NCI-H1092 treated with DMSO at 0.1 percent for 48 hours (cell line): Measurements from ENCODE around the gene FAHD2B.
"Not testable (repeated sequence)": the region's sequence is repeated elsewhere in the genome, so short reads cannot be mapped to it uniquely, and the experiment has no call there.

Experiments used
- DNase-seq: peaks from one replicate; lab custom pipeline; 2025; lab: John Stamatoyannopoulos, UW

The FAHD2B gene, protein sequence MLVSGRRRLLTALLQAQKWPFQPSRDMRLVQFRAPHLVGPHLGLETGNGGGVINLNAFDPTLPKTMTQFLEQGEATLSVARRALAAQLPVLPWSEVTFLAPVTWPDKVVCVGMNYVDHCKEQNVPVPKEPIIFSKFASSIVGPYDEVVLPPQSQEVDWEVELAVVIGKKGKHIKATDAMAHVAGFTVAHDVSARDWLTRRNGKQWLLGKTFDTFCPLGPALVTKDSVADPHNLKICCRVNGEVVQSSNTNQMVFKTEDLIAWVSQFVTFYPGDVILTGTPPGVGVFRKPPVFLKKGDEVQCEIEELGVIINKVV

DNA sequence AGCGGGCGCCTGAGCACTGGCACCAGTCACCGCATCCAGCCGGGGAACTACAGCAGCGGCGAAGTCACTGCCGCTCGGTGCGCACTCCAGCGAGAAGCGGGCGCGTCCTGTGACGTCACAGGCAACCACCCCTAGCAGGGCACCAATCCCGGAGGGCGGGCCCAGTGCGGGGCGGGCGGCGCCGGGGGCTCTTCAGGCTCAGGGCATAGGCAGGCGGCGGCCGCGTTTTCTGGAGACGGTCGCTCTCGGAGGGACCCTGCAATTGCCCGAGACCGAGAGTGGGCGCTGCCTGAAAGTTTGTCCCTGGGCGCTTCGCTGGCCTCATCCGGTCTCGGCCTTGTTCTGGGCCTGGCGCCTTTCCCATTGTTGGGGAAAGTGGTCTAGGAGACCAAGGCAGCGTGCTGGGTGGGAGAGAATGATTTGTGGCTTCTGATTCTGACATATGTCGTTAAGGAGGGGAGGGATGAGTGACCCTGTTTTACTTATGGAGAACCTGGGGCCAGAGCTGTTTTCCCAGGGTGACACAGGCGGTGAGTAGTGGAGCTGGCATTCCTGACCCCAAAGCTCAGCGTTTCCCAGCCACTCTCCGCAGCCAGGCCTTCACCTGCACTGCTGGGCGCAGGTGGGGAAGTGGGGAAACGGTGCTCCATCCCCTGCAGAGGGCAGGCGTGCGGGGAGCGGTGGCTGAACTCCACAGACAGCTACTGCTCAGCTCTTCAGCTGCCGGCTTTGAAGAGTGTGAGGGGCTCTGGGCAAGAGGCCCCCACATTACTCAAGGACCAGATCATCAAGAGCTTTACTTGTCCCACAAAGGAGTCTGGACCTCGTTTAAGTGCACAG lies at the start of gene FAHD2B:
Gene FAHD2B, minus strand, starts transcription at position 111 of the 840 bp plus-strand sequence. CDS start 3,176 bp downstream, outside the sequence.
- DNase-seq, result peak; percentile 24

DNA sequence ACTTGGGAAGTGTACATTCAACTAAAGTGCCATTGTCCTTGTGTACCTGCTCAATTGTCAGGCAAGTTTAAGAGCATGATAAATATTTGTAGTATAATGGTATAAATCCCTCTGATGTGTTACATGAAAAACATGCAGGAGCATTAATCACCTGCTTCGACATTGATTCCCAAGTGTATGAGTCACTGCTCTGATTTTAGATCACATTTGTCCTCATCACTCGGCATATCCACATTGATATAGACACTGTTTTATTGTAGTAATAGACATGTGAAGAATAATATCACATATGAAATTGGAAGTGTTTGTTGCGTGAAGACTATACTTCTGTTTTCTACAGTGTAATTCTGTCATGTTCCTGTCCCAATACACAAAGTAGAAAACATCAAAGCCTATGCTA lies 49.3 kb upstream of the FAHD2B start:
- not testable (repeated sequence) for DNase-seq

DNA sequence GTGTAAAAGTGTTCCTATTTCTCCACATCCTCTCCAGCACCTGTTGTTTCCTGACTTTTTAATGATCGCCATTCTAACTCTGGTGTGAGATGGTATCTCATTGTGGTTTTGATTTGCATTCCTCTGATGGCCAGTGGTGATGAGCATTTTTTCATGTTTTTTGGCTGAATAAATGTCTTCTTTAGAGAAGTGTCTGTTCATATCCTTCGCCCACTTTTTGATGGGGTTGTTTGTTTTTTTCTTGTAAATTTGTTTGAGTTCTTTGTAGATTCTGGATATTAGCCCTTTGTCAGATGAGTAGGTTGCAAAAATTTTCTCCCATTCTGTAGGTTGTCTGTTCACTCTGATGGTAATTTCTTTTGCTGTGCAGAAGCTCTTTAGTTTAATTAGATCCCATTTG lies 34.4 kb upstream of the FAHD2B start:
- DNase-seq, result not testable (repeated sequence)

DNA sequence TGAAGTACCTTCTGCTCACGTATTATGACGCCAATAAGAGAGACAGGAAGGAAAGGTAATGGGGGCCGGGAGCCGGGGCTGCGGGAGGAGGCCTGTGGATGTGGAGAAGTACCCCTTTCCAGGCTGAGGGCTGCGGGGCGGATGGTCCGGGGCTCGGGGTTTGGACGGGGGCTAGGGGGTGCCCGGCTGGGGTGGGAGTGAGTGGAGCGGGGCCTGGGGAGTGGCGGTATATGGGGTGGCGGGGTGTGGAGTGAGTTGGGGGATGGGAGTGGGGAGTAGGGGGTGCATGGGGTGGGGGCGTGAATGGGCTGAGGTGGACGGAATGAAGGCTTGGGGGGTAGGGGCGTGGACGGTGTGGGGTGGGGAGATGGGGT lies 19.2 kb upstream of the FAHD2B start:
- not testable (repeated sequence) for DNase-seq

DNA sequence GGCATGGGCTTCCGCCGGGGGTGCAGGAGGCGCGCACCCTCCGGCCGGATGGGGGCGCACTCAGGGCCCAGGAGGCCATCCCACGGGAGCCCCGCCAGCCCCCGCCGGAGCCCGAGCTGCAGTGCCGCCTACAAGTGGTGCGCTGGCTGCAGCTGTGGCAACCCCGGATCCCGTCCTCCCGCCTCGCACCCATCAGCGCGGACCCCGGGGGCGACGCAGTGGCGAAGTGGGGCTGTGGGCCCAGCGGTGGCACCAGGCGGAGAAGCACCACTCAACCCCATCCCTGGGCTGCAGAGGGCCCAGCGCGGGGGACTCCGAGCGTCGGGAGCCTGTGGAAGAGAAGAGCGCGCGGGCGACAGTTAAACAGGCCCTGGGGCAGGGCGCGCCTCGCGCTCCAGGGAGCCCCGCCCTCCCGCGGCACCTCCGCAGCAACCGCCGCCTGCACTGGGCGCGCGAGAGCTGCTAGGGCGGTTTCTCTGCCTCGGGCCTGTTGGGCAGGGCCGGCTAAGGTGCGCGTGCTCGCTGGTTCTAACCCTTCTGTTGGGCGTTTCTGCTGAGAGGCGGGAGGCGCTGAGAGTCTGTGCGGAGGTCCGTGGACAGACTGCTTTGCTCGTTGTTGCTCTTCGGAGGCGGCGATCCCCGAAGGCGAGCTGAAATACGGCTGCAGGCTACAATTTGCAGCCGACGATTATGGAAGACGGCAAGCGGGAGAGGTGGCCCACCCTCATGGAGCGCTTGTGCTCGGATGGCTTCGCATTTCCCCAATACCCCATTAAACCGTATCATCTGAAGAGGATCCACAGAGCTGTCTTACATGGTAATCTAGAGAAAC lies 18.6 kb upstream of the FAHD2B start, which contains the start of gene ANKRD36:
Gene ANKRD36, plus strand, starts transcription at position 104 of the 832 bp plus-strand sequence. Its CDS starts 587 bp downstream, at position 691.
- not testable (repeated sequence) for DNase-seq

DNA sequence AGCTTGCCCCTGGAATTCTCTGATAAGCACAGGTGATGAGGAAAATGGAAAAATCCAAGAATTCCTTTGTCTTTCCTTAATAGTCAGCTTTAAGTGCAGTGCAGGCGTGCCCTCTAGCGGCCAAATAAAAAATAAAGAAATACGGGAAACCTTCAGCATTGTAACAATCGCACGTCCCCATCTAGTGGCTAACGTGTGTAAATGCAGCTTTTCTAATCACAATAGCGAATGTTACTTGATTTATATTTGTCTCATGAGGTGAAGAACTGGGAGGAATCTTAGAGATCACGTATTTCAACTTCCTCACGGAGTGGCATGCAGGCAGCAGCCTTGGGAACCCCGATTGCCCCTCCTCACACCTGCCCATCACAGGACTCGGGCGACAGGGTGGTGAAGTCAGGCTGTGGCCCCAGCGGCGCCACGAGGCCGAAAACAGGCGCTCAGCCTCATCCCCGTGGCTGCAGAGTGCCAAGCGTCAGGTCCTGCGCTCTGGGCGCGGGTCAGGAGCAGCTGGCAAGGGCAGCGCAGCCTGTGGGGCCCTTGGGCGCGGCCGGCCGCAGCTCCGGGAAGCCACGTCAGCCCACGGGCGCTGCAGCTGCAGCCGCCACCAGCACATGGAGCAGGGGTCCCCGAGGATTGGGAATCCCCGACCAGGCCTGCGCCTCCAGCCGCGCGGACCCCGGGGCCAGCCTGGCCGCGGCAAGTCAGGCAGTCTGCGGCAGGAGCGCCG lies 17.8 kb upstream of the FAHD2B start:
- not testable (repeated sequence) for DNase-seq

DNA sequence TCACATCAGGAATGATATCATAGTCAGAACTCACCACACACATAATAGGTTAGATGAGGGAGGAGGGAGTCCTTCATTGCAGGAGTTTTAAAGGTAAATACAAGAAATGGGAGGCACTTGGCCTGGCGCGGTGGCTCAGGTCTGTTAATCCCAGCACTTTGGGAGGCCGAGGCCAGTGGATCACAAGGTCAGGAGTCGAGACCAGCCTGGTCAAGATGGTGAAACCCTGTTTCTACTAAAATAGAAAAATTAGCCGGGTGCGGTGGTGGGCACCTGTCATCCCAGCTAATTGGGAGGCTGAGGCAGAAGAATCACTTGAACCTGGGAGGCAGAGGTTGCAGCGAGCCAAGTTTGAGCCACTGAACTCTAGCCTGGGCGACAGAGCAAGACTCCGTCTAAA lies 16.6 kb upstream of the FAHD2B start:
- DNase-seq, result not testable (repeated sequence)

DNA sequence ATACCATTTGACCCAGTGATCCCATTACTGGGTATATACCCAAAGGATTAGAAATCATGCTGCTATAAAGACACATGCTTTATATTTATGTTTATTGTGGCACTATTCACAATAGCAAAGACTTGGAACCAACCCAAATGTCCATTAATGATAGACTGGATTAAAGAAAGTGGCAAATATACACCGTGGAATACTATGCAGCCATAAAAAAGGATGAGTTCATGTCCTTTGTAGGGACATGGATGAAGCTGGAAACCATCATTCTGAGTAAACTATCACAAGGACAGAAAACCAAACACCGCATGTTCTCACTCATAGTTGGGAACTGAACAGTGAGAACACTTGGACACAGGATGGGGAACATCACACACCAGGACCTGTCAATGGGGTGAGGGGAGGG lies 12.2 kb upstream of the FAHD2B start:
- not testable (repeated sequence) for DNase-seq

DNA sequence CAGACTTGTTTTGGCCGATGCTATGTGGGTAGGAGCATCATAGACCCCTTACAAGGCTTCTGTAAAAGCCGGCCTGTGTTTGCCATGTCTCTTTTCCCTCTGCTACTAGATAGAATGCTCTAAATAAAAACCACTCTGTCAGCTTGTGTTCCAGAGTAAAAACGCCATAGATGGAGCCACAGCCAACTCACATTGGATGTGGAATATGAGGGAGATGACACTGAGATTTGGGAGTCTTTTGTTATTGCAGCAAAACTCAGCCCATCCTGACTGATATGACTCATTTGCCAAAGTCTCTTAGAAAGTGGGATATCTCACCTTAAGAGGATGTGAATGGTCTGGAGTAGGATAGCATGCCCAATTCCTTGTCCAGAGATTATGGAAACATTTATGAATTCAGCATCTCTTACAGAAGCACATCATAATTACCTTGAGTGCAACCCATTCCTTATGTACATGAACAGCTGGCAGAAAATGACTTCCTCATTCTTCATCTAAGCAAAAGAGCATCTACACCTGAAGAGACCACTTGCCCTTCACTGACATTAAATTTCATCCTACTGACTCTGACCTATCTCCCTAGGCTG lies 4.2 kb upstream of the FAHD2B start:
- not testable (repeated sequence) for DNase-seq

DNA sequence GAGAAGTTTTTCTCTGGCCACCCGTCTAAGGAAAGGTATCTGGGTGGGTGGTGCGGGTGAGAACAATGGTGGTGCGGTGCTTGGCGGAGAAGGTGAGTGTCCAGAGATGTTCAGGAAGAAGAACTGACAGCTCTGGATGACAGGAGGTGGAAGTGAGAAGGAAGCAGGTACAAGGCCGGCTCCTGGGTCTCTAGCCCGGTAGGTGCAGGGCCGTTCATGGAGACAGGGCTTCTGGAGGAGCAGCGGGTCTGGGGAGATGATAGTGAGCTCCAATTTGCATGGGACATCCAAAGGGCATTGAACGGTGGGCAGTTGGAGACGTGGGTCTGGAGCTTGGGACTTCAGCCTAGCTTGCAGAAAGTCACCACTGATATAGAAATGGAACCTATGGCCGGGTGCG lies 979 bp upstream of the FAHD2B start:
- no peak for DNase-seq

DNA sequence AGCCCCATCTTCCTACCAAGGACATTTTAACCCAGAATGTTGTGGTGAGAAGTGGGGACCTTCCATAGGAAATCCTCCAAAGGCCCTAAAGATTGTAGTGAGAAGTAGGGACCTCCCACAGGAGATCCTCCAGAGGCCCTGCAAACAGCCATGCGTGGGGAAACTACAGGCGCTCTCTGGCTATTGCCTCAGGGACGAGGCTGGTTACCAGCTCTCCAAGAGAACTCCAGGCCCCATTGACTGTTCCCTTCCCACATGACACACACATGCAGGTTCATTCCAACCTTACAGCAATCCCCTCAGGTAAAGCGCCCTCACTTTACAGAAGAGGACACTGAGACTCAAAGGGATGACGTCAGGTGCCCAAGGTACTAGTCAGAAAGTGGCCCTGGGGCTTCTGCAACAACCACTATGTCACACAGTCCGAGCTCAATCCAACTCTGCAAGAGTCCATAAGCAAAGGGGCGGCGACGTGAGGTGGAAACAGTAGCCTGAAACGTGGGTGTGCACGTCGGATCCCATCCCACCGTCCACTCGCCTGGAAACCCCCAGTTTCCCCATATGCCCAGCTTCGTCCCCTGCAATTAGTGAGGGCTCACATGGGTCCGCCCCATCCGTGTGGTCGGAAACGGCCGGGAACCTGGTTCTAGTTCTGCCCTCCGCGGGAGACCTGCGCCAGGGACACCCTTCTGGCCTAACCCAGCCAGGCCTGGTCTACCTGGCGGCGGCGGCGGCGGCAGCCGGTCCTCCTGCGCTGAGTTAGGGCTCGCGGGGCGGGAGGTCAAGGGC lies 505 bp downstream of the FAHD2B start:
- not testable (repeated sequence) for DNase-seq

DNA sequence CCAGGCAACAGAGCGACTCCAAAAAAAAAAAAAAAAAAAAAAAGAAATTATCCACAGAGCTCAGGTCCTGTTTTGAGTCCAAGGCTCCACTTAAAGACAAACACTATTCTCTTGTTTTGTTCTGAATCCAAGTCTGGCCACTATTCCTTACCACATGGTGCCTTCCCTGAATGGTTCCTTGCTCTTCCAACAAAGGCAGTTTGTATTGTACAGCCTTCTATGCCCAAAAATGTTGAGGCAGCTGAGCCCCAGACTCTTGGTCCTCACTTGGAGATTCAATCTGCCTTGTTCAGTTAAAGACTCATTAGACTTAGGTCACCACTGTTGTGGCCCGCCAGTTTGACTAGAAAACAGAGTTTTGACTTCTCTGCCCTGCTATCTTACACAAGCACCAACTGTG lies 1.7 kb downstream of the FAHD2B start:
- DNase-seq, result not testable (repeated sequence)

DNA sequence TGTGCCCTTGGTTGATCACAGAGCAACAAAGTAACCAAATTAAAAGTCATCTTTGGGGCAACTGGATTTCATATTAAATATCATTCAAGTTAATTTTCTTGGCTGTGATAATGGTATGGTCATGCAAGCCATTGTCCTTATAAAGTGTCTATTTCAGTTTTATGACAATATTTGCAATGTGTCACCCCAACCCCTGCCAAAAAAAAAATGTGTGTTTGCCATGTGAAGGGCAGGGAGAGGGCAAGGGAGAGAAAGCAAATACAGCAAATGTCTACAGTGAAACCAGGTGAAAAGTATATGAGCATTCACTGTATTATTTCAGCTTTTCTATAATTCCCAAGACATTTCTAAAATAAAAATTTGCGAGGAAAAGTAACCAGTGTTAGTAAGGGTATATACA lies 6.0 kb downstream of the FAHD2B start:
- not testable (repeated sequence) for DNase-seq

DNA sequence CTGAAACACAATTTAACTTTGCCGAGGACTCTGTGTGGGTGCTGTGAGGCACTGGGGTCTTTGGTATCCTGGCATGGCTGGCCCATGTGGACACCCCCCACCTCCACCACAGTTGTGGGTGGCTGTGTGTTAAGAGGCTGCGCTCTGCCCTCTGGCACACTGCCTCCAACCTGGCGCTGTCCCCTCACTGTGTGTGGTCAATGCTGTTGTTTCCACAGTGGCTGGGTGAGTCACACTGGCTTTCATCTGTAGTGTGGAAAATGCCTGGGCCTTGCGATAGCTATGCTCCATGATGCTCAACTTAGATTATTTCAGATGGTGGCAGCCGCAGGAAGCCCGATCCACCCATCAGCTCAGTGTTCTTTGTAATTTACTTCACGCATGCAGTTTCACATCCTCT lies 9.6 kb downstream of the FAHD2B start:
- not testable (repeated sequence) for DNase-seq

DNA sequence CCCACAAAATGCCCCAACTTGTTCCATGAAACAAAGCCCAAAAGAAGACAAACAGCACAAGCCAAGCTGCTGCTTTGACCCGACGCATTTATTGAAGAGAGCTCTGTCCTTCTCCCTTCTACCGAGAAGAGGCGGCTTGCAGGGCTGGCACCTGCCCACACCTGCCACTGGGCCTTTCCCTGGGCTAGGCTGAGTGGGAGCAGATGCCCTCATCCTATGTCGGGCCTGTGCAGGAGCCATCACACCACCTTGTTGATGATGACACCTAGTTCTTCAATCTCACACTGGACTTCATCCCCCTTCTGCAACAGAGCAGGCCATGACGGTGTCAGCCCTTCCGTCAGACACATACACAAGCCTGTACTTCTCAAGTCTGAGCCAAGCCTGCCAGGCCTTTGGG lies 11.2 kb downstream of the FAHD2B start:
- not testable (repeated sequence) for DNase-seq

DNA sequence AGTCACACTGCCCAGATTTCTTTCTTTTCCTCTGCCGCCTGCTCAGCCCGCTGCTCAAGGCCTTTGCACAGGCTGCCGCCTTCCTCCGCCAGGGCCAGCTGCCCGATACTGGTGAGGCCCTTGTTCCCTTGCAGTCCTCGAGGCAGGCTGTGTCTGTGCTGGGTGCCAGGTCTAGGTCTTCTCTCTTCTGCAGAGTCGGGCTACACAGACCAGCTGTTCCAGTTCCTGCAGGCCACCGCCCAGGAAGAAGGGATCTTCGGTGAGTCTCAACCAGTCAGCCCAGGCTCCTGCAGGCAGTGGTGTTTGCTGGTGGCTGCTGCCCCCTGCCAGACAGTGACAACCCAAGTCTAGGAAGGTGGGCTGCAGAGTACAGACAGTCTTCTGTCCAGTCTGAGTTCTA lies 12.5 kb downstream of the FAHD2B start:
- DNase-seq, result not testable (repeated sequence)

DNA sequence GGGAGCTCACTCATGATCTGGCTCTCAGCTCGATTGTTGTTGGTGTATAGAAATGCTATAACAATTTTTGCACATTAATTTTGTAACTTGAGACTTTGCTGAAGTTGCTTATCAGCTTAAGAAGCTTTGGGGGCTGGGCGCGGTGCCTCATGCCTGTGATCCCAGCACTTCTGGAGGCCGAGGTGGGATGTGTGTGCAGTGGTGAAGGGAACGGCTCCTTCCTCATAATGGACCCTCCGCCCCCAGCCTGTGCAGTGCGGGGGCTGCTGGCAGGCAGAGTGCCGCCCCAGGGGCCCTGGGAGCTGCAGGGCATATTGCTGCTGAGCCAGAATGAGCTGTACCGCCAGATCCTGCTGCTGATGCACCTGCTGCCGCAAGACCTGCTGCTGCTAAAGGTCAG lies 13.8 kb downstream of the FAHD2B start:
- not testable (repeated sequence) for DNase-seq

DNA sequence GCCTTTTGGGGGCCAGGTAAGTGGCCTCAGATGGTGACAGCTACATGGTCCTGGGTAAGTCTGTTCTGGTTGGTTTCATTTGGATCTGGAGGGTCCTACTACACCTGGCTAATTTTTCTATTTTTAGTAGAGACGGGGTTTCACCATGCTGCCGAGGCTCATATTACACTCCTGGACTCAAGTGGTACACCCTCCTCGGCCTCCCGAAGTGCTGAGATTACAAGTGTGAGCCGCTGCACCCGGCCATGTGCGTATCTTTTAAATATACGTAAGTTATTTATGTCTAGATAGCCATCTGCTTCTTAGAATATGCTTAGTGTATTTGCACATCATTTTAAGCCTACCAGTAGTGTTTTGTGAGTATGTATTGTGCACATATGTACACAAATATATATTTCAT lies 17.5 kb downstream of the FAHD2B start:
- not testable (repeated sequence) for DNase-seq

DNA sequence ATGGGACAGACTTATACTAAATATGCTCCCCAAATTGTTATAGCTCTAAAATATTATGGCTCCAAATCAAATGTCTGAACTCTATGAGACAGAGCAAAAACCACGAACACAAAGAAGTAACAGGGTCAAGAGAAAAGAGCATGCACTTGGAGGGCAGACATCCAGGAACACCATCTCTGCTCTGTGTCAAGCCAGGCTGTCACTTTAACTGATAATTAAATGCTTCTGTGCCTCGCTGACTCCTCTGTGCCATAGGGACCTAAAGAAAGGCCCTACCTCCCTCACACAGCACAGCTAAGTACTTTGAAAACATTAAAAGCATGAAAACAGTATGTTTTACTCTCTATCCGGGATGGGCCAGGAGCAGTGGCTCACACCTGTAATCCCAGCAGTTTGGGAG lies 23.8 kb downstream of the FAHD2B start:
- not testable (repeated sequence) for DNase-seq

DNA sequence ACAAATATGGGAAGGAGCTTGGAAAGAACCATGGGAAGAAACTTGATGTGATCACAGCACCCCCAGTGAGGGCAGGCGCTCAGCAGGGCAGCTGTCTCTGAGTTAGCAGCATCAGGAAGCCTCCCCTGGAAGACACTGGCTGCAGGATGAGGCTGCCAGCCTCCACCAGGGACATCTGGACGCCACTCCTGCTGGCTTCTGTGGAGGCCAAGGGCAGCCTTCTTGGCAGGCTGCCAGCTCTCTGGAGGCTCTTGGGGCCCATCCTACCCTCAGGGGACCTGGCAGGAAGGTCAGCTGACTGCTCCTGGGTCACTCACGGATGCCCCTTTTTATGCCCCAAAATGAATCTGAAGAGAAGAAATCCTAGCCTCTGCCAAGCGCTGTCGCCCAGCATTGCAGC lies 26.0 kb downstream of the FAHD2B start:
- not testable (repeated sequence) for DNase-seq
